ENCODE data around the gene DOCK11.
"Not testable (repeated sequence)": the region's sequence is repeated elsewhere in the genome, so short reads cannot be mapped to it uniquely, and the experiment has no call there.

Gene DOCK11

DNA sequence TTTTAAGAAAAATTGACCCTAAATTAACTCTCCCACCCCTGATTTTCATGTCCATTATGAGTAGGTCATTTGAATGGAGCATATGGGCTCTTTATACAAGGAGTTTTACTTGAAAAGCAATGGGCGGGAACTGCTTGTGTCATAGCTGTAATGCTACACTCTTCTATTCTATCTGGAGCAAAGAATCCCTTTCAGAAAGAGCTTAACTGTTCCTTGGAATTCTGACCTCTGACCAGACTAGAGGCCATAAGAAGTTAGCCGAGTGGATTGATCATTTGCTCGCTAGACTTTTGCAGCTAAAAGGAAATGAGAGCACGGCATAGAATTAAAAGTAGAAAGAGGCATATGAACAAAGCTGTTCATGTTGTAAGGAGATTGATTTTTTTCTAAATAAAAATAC lies 79.1 kb downstream of the DOCK11 start:
- DNase-seq (ENCODE audit: low read depth), result no peak
- TF ChIP-seq MYC (IDR thresholded peaks at IDR 0.05; ENCODE audit: low read depth, low read length), result no peak
- TF ChIP-seq, protein P1, sequence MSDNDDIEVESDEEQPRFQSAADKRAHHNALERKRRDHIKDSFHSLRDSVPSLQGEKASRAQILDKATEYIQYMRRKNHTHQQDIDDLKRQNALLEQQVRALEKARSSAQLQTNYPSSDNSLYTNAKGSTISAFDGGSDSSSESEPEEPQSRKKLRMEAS (IDR thresholded peaks at IDR 0.05; ENCODE audit: low read depth, low read length), result no peak
- TF ChIP-seq, protein P2, sequence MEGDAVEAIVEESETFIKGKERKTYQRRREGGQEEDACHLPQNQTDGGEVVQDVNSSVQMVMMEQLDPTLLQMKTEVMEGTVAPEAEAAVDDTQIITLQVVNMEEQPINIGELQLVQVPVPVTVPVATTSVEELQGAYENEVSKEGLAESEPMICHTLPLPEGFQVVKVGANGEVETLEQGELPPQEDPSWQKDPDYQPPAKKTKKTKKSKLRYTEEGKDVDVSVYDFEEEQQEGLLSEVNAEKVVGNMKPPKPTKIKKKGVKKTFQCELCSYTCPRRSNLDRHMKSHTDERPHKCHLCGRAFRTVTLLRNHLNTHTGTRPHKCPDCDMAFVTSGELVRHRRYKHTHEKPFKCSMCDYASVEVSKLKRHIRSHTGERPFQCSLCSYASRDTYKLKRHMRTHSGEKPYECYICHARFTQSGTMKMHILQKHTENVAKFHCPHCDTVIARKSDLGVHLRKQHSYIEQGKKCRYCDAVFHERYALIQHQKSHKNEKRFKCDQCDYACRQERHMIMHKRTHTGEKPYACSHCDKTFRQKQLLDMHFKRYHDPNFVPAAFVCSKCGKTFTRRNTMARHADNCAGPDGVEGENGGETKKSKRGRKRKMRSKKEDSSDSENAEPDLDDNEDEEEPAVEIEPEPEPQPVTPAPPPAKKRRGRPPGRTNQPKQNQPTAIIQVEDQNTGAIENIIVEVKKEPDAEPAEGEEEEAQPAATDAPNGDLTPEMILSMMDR (IDR thresholded peaks at IDR 0.05; ENCODE audit: low read depth, low read length), result no peak
- no peak for TF ChIP-seq POLR2A (IDR thresholded peaks at IDR 0.05; ENCODE audit: extremely low read depth, insufficient read length)
- H3K4me3 ChIP-seq (ENCODE audit: low read depth, low read length), result no peak overlapping the region

DNA sequence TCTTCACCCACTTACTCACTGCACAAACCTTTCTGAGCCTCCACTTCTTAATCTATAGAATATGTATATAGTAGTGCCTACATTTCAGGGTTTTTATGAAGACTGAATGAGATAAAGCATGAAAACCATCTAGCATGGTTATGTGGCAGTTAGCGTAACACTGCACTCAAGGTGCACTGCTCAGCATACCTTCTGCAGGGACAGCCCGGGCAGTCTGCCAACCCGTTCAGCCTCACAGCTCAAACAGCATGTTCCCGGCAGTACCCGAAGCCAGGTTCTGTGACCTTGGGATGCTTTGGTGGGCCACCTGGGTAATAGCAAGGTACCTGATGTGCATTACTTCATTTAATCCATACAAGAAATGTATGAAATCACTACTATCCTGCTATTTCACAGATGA lies 81.4 kb downstream of the DOCK11 start:
- TF ChIP-seq POLR2A (IDR thresholded peaks at IDR 0.05; ENCODE audit: extremely low read depth, insufficient read length), result no peak
- TF ChIP-seq MYC (IDR thresholded peaks at IDR 0.05; ENCODE audit: low read depth, low read length), result no peak
- TF ChIP-seq, protein P1 (IDR thresholded peaks at IDR 0.05; ENCODE audit: low read depth, low read length), result no peak
- TF ChIP-seq, protein P2 (IDR thresholded peaks at IDR 0.05; ENCODE audit: low read depth, low read length), result no peak
- no peak for DNase-seq (ENCODE audit: low read depth)

GRCh38 chrX:118579417-118579816 lies 83.8 kb downstream of the DOCK11 start:
- H3K4me3 ChIP-seq (ENCODE audit: low read depth, low read length), result no peak overlapping the region
- TF ChIP-seq POLR2A (IDR thresholded peaks at IDR 0.05; ENCODE audit: extremely low read depth, insufficient read length), result no peak
- TF ChIP-seq, protein P1 (IDR thresholded peaks at IDR 0.05; ENCODE audit: low read depth, low read length), result no peak
- no peak for TF ChIP-seq MYC (IDR thresholded peaks at IDR 0.05; ENCODE audit: low read depth, low read length)
- TF ChIP-seq, protein P2 (IDR thresholded peaks at IDR 0.05; ENCODE audit: low read depth, low read length), result no peak
- DNase-seq (ENCODE audit: low read depth), result no peak

More for the DNA sequence above, 81.4 kb downstream of the DOCK11 start:
- no peak overlapping the region for H3K4me3 ChIP-seq (ENCODE audit: low read depth, low read length)

- H3K4me3 ChIP-seq (ENCODE audit: low read depth, low read length); DNase-seq (ENCODE audit: low read depth): not testable (repeated sequence)
Measured at GRCh38 chrX:118582926-118583325, 87.3 kb downstream of the DOCK11 start.

DNA sequence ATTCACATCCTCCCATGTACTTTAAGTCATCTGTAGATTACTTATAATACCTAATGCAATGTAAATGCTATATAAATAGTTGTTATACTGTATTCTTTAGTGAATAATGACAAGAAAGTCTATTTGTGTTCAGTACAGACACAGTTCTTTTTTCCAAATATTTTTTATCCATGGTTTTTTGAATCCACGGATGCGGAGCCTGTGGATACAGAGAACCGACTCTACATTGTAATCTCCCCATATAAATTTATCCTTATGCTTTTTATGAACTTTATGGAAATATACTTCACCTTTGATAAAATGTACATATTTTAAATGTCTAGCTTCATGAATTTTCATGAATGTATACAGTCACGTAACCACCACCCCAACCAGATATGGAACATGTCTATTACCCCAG lies 88.2 kb downstream of the DOCK11 start:
- DNase-seq (ENCODE audit: low read depth), result no peak
- H3K4me3 ChIP-seq (ENCODE audit: low read depth, low read length), result no peak overlapping the region
- TF ChIP-seq, protein P2 (IDR thresholded peaks at IDR 0.05; ENCODE audit: low read depth, low read length), result no peak
- no peak for TF ChIP-seq POLR2A (IDR thresholded peaks at IDR 0.05; ENCODE audit: extremely low read depth, insufficient read length)
- TF ChIP-seq MYC (IDR thresholded peaks at IDR 0.05; ENCODE audit: low read depth, low read length), result no peak
- TF ChIP-seq, protein P1 (IDR thresholded peaks at IDR 0.05; ENCODE audit: low read depth, low read length), result no peak

- TF ChIP-seq, protein P2 (IDR thresholded peaks at IDR 0.05; ENCODE audit: low read depth, low read length), result no peak
- no peak for TF ChIP-seq MYC (IDR thresholded peaks at IDR 0.05; ENCODE audit: low read depth, low read length)
- TF ChIP-seq POLR2A (IDR thresholded peaks at IDR 0.05; ENCODE audit: extremely low read depth, insufficient read length), result no peak
- TF ChIP-seq, protein P1 (IDR thresholded peaks at IDR 0.05; ENCODE audit: low read depth, low read length), result no peak
- no peak for DNase-seq (ENCODE audit: low read depth)
Measured at GRCh38 chrX:118585296-118585695, 89.7 kb downstream of the DOCK11 start.

GRCh38 chrX:118586206-118586605 lies 90.6 kb downstream of the DOCK11 start:
- peak; percentile 67 for DNase-seq (ENCODE audit: low read depth)
- H3K4me3 ChIP-seq (ENCODE audit: low read depth, low read length), result not testable (repeated sequence)

More at GRCh38 chrX:118585296-118585695, 89.7 kb downstream of the DOCK11 start:
- H3K4me3 ChIP-seq (ENCODE audit: low read depth, low read length), result no peak overlapping the region

All from NB4 (cell line).